RWPE2 (cell line): Measurements from ENCODE around the gene LPAR1.

Experiments
- ATAC-seq: fragments of 200-7000 bp; cut with Tn5 transposase; 3 replicates; pipeline ENCODE4 v1.9.1; 2021; ENCODE audit warnings: low read depth
- DNase-seq: peaks from one replicate; pipeline ENCODE4 v3.0.0-alpha.2; 2020; ENCODE audit warnings: low spot score
- H3K27ac ChIP-seq: fragments of 450-650 bp; 2 replicates; pipeline ENCODE4 v1.5.1; 2017; ENCODE audit warnings: mild to moderate bottlenecking; ENCODE audit not compliant: poor library complexity, severe bottlenecking
- H3K27me3 ChIP-seq: fragments of 250-450 bp; sonication (Bioruptor Pico); 2 replicates; pipeline ENCODE4 v1.5.1; 2021; ENCODE audit warnings: mild to moderate bottlenecking, moderate library complexity; ENCODE audit not compliant: insufficient read depth, poor library complexity, severe bottlenecking
- H3K36me3 ChIP-seq: fragments of 250-450 bp; sonication (Bioruptor Pico); 2 replicates; pipeline ENCODE4 v1.5.1; 2020; ENCODE audit warnings: low read depth, mild to moderate bottlenecking, moderate library complexity
- H3K4me1 ChIP-seq: fragments of 250-450 bp; sonication (Bioruptor Pico); 2 replicates; pipeline ENCODE4 v1.5.1; 2021; ENCODE audit warnings: mild to moderate bottlenecking, moderate library complexity; ENCODE audit not compliant: insufficient read depth, poor library complexity, severe bottlenecking
- H3K4me3 ChIP-seq: fragments of 250-450 bp; sonication (Bioruptor Pico); 2 replicates; pipeline ENCODE4 v1.5.1; 2021; ENCODE audit warnings: mild to moderate bottlenecking, moderate library complexity; ENCODE audit not compliant: severe bottlenecking
- H3K9me3 ChIP-seq: fragments of 250-450 bp; sonication (Bioruptor Pico); 2 replicates; pipeline ENCODE4 v1.5.1; 2021; ENCODE audit warnings: mild to moderate bottlenecking, moderate library complexity; ENCODE audit not compliant: severe bottlenecking
- TF ChIP-seq, protein P1 (sequence below): fragments of 450-650 bp; IDR thresholded peaks from one replicate; pipeline ENCODE4 v1.5.1; 2017; ENCODE audit warnings: mild to moderate bottlenecking, moderate library complexity; ENCODE audit not compliant: poor library complexity, severe bottlenecking

LPAR1 gene

DNA sequence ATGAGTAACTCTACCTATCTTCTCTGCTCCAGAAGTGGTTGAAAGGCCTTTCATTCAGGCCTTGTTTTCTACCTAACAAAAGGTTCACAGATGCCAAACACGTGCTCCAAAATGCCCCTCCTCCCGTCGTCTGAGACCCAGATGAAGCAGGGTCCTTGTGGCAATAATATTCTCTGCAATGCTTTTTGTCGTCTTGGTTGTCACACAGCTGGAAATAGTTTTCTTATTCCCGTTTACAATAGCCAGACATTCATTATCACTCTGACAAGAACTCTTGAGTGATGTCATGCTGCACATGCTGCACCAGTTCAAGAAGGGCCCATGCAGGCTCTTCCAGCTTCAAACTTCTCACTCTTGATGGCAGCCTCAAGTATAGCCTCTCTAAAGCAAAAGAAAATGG lies 7.8 kb downstream of the LPAR1 start:
- Histone ChIP-seq H3K27me3 (no peaks in the 10 kb centered on the region), H3K4me1 (peaks cover 16% of the 10 kb centered on the region), H3K9me3 (no peaks in the 10 kb centered on the region), H3K27ac (no peak overlapping the region), H3K36me3 (peaks cover 40% of the 10 kb centered on the region), H3K4me3 (no peak overlapping the region)
- DNase-seq = no peak
- TF ChIP-seq, protein P1, sequence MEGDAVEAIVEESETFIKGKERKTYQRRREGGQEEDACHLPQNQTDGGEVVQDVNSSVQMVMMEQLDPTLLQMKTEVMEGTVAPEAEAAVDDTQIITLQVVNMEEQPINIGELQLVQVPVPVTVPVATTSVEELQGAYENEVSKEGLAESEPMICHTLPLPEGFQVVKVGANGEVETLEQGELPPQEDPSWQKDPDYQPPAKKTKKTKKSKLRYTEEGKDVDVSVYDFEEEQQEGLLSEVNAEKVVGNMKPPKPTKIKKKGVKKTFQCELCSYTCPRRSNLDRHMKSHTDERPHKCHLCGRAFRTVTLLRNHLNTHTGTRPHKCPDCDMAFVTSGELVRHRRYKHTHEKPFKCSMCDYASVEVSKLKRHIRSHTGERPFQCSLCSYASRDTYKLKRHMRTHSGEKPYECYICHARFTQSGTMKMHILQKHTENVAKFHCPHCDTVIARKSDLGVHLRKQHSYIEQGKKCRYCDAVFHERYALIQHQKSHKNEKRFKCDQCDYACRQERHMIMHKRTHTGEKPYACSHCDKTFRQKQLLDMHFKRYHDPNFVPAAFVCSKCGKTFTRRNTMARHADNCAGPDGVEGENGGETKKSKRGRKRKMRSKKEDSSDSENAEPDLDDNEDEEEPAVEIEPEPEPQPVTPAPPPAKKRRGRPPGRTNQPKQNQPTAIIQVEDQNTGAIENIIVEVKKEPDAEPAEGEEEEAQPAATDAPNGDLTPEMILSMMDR = no peak
- ATAC-seq = no peak

DNA sequence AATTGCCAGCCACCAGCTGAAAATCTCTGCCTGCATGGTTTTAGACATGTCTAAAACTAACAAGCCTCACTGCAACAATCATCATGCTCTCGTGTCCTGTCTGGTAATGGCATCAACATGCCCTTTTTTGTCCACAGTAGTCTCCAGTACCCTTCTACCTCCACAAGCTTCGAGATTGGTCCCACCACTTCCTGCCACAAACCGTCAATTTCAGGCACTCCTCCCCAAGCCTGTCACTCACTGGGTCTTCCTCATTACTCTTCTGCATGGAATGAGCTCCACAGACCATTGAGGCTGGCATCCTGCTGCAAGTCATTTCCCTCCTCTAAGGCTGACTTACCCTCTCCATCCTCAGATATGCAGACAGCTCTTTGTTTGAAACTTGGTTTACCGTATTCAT lies 9.0 kb downstream of the LPAR1 start:
- Histone ChIP-seq H3K27ac (no peak overlapping the region), H3K27me3 (no peaks in the 10 kb centered on the region), H3K36me3 (peaks cover 45% of the 10 kb centered on the region), H3K4me1 (peaks cover 6% of the 10 kb centered on the region), H3K9me3 (peaks cover 3% of the 10 kb centered on the region), H3K4me3 (no peak overlapping the region)
- ATAC-seq (no peak), DNase-seq (no peak)
- TF ChIP-seq, protein P1 = no peak

DNA sequence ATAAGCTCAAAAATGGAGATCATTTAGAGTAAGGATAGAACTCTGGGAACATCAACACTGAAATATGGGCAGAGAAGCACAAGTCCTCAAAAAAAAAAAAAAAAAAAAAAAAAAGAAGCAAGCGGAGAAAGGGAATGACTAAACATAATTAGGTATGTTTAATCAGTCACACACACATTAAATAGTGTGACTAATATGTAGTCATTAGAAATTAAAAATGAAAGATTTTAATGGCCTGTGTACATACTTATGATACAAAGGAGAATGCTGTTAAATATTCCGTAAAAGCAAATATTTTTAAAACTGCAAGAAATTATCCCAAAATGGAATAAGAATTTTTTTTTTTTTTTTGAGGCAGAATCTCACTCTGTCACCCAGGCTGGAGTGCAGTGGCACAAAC lies 10.5 kb downstream of the LPAR1 start:
- TF ChIP-seq, protein P1 = no peak
- DNase-seq = no peak
- peaks cover 40% of the 10 kb centered on the region for H3K36me3 ChIP-seq
- no peak overlapping the region for H3K27ac ChIP-seq
- H3K27me3 ChIP-seq = no peaks in the 10 kb centered on the region
- no peak for ATAC-seq
- peaks cover 3% of the 10 kb centered on the region for H3K9me3 ChIP-seq
- H3K4me1 ChIP-seq = no peaks in the 10 kb centered on the region
- no peak overlapping the region for H3K4me3 ChIP-seq

DNA sequence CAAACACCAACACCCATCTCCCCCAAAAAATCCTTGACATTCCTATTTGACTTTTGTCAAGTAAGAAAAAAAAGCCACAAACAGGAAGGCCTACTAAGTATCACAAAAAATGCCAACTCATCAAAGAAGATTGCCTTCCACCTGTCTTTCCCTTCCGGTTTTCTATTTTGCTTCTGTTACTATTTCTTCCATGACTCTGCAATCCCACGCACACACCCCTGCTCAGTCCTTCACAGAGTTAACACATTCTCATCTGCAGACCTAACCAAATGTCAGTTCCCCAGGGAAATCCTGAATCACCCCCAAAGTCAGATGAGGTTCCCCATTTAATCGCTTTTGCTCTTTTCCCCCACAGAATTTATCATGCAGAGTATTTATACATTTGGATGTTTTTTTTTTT lies 15.1 kb downstream of the LPAR1 start:
- no peak for DNase-seq
- peaks cover 21% of the 10 kb centered on the region for H3K36me3 ChIP-seq
- H3K4me1 ChIP-seq = peaks cover 33% of the 10 kb centered on the region
- H3K27me3 ChIP-seq = no peaks in the 10 kb centered on the region
- ATAC-seq = no peak
- H3K9me3 ChIP-seq = peaks cover 3% of the 10 kb centered on the region
- TF ChIP-seq, protein P1 = no peak
- no peak overlapping the region for H3K27ac ChIP-seq
- no peak overlapping the region for H3K4me3 ChIP-seq

DNA sequence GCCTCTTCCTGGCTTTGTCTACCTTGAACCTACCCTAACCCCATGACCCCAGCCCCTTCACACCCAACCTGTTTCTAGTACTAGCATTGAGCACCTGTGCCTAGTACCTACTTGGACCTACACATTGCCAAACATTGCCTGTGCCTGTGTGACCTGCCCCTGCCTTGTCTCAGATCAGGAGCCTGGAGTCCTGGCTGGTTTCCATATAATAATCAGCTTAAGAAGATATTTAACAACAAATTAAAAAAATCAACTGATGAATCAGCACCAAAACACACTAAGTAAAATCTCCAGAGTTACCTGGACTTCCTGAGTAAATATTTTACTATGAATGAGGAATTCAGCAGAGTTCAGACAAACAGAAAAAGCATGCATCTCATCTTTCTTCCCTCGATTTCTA lies 17.7 kb downstream of the LPAR1 start:
- Histone ChIP-seq H3K4me1 (peaks cover 51% of the 10 kb centered on the region), H3K9me3 (peaks cover 3% of the 10 kb centered on the region), H3K27me3 (no peaks in the 10 kb centered on the region), H3K36me3 (peaks cover 11% of the 10 kb centered on the region), H3K4me3 (no peak overlapping the region), H3K27ac (peak overlapping the region; percentile 37)
- no peak for DNase-seq
- TF ChIP-seq, protein P1 = no peak
- ATAC-seq = peak; percentile 38; the same call in 2 of the 3 replicates
